ENCODE results near the gene LSMEM2.
"Not testable (repeated sequence)": the region's sequence is repeated elsewhere in the genome, so short reads cannot be mapped to it uniquely, and the experiment has no call there.

The LSMEM2 gene

DNA sequence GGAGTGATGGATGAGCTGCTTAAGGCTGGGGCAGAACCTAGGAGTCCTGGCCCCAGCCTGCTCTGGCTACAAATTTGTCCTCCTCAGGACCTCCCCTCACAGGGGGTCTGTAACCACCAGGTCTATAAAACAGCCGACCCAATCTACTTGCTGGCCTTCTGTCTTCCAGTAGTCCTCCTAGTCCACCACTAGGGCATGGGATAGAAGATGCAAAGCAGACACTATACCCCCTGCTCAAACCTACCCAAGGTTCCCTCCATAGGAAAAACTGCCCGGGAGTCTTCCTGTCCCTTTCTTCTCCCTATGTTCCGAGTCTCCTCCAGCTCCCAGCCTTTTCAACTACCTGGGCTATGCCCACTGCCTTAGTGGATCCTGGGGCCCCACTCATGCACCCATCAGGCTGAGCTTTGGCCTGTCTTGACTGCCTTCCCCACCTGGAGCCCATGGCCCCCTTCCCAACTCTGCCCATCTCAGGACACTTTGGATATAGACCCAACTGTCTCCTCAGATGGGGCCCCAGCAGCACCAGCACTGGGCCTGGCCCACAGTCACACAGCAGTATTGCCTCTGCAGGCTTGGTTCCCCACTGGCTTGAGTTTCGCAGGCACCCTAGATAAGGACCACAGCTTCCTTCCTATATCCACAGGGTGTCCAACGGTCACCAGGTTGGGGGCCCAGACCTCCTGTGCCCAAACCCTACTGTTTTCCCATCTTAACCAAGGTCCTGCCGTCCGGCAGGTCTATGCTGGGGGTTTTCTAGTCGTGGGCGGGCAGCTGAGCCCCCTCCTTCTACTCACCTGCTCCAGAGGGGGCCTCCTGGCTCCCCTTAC, 19.2 kb downstream of the LSMEM2 start:
- DNase-seq (ENCODE audit: low read depth in 1 of 2, low spot score in 1 of 2): no peak

DNA sequence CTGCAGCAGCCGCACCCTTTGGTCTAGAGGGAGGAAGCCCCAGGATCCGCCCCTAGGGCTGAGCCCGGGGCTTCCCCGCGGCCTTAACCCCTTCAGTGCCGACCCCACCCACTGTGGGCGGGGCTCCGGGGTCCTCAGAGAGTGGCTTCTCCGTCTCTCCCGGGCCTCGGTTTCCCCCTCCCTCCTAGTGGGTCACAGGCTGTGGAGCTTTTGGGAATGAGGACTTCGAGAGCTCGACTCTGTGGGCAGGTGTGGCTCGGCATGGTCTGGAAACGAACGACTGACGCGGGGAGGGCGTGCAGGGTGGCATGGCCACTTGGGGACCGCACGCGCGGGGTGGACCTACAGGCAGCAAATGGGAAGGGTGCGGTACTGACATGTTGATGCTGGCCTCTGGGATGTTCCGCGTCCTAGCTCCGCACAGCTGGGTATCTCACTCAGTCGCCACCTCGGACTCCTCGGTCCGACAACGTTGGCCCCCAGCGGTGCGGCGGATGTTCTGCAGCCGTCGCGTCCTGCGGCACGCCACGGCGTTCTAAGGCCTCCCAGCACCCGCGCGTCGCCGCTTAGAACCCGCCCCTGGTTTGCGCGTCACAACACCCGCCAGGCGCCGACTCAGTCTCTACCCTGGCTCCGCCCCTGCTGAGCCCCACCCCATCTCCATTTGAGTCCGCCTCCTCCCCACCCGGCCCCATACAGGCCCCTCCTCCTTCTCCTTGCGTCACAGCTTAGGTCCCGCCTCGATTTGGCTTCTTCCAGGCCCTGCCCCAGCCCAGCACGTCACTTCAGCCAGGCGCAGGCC, 20.1 kb downstream of the LSMEM2 start, which contains the start of the genes HYAL3 and NAA80:
Gene HYAL3 (minus strand): TSS at position 570 of the 802 bp plus-strand sequence. CDS start 3,803 bp downstream, outside the sequence.
Gene NAA80 (minus strand): TSS at position 570 of the 802 bp plus-strand sequence. CDS start 1,942 bp downstream, outside the sequence.
- peak; percentile 96 to 99 for DNase-seq (ENCODE audit: low read depth in 1 of 2, low spot score in 1 of 2)

- no peak for DNase-seq (ENCODE audit: low read depth in 1 of 2, low spot score in 1 of 2)
These were observed 20.7 kb downstream of the LSMEM2 start for GRCh38 chr3:50299638-50299928.

DNA sequence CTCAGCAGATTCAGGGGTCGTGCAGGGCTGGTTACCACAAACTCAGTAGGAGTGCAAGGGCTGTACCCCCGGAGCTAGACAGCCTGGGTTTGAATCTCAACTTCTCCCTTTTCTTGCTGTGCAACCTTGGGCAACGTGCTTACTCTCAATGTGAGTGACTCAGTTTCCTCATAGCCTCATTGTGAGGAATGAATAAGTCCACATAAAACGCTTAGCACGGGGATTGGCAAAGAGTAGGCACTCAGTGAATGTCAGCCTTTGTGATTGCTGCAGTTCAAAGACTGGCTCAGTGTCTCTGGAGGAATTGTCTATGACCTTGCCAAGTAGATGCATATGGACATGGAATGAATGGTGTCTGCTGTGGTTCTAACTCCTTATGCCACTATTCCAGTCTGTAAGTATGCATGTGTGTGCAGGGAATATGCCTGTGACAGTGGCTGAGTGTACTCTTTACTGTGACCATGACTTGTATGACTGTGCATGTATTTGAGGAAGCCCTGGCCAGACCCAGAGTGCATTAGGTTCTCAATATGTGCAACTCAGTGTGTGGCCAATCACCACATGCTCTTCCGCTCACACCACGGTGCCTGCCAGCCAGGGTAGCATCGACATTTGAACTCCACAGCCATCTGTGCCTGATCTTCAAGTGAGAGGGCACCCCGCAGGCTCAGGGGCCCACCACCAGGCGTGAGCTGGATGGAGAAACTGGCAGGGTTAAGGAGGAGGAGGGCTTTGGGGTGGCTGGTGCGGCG, 21.2 kb downstream of the LSMEM2 start:
- no peak for DNase-seq (ENCODE audit: low read depth in 1 of 2, low spot score in 1 of 2)

DNA sequence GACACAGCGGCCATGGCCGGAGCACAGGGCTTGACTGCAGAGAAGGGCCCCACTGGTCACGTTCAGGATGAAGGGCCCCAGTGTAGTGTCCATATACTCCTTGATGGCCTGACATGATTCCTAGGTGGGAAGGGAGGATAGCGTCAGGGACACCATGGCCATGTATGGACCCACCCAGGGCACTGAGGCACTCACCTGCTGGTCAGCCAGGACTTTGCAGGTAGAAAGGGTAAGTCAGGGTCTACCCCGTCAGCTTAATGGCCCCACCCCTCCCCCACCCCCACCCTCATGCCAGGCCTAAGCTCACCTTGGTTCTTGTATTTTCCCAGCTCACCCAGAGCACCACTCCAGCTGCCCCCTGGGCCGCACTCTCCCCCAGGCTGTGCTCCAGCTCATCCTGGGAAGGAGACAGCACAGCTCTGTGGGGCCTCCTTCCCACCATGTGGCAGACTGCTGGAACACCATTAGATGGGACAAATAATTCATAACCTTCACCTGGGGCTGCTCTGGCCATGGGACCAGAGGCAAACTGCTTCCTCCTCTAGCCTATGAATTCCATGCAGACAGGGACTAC, 21.9 kb downstream of the LSMEM2 start:
- DNase-seq (ENCODE audit: low read depth in 1 of 2, low spot score in 1 of 2): no peak

GRCh38 chr3:50302095-50303012, 23.5 kb downstream of the LSMEM2 start:
- no peak for DNase-seq (ENCODE audit: low read depth in 1 of 2, low spot score in 1 of 2)

- no peak for DNase-seq (ENCODE audit: low read depth in 1 of 2, low spot score in 1 of 2)
These were observed 24.3 kb downstream of the LSMEM2 start, which contains the start of gene HYAL1 for GRCh38 chr3:50303013-50303815. Gene HYAL1 (minus strand): TSS chr3:50303574. CDS start chr3:50302956, 618 bp downstream.

- DNase-seq (ENCODE audit: low read depth in 1 of 2, low spot score in 1 of 2): no peak
These were observed 25.7 kb downstream of the LSMEM2 start for GRCh38 chr3:50304601-50305000.

- not testable (repeated sequence) for DNase-seq (ENCODE audit: low read depth in 1 of 2, low spot score in 1 of 2)
These were observed 33.2 kb downstream of the LSMEM2 start for GRCh38 chr3:50312041-50312440.

DNA sequence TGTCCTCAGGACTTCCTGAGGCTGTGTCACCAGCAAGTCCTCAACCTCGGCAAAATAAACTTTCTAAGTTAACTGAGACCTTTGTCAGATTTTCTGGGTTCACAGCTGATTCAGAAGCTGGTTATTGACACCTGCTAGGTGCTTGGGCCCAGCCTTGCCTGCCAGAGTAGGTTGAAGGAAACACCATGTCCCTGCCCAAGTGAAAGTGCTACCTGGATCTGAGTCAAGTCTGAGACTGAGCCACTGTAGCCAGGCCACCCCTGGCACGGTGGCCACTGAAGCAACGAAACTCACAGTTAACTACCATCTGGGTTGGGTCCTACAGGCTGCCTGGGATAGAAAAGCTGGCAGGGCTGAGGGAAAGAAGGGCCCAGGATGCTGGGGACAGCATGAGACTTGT, 35.5 kb downstream of the LSMEM2 start:
- no peak for DNase-seq (ENCODE audit: low read depth in 1 of 2, low spot score in 1 of 2)

DNA sequence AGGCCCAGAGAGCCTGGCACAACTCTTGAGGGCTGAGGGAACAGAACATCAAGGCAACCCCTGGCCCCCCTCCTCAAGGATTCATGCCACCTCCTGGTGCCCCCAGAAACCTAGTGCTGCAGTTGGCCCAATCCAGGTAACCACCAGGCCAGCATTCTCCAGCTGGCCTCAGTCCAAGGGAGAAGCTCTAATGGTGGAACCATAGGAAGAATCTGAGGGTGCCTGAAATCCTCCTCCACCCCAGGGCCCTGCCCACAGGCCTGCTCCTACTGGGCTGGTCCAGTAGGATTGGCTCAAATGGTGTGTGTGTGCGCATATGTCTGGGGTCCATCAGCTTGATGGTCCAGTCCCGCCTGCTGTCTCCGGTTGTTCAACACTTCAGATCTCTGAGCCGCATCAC, 35.9 kb downstream of the LSMEM2 start:
- no peak for DNase-seq (ENCODE audit: low read depth in 1 of 2, low spot score in 1 of 2)

- no peak for DNase-seq (ENCODE audit: low read depth in 1 of 2, low spot score in 1 of 2)
These were observed 37.9 kb downstream of the LSMEM2 start for GRCh38 chr3:50316657-50317242.

- DNase-seq (ENCODE audit: low read depth in 1 of 2, low spot score in 1 of 2): no peak
These were observed 38.4 kb downstream of the LSMEM2 start for GRCh38 chr3:50317300-50317699.

DNA sequence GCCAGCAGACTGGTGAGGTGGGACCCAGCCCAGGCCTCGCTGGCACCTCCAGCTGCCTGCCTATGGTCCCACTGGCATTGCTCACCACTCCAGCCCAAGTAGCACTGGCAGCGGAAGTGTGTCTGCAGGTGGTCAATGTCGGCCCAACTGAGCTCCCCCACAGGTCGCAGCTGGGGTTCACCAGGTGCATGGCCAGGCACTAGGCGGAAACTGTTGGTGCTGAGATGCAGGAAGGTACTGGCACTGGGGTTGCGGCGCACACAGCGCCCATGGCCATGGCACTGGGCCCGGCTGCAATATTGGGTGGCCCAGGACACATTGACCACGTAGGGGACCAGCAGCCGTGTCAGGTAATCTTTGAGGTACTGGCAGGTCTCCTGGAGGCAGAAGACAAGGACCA, 39.3 kb downstream of the LSMEM2 start:
- no peak for DNase-seq (ENCODE audit: low read depth in 1 of 2, low spot score in 1 of 2)

DNA sequence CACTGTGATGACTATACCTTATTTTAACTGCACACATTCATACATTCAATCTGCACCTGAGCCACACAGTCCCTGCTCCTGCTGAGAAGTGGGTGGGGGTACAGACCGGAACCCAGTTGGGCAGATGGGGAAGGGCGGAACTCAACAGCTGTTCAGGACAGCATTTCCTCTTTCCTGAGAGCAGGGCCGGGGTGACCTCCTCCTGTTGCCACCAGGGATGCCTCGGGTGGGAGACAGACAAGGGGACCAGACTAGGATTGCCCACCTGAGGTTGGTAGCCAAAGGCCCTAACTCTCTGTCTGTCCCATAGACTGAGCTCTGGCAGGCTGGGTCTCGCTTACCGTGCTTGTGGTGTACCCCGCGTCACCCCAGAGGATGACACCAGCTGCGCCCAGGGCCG, 39.7 kb downstream of the LSMEM2 start:
- DNase-seq (ENCODE audit: low read depth in 1 of 2, low spot score in 1 of 2): no peak

- no peak for DNase-seq (ENCODE audit: low read depth in 1 of 2, low spot score in 1 of 2)
These were observed 40.5 kb downstream of the LSMEM2 start for GRCh38 chr3:50319181-50319893.

- DNase-seq (ENCODE audit: low read depth in 1 of 2, low spot score in 1 of 2): no peak
These were observed 41.2 kb downstream of the LSMEM2 start for GRCh38 chr3:50319894-50320625.

Data from activated CD4-positive, alpha-beta T cell treated with anti-CD3 and anti-CD28 coated beads, Interleukin-2, amount 50 U/mL, for 24 hours (primary cell).